Liver (tissue), 9 donors: Measurements from ENCODE around the gene PDE10A. TPM values are rescaled to one million over a fixed set of nuclear protein-coding genes. Genes with fewer than 3 reads are reported as not detected.

Source experiments
- DNase-seq: peaks from one replicate; pipeline ENCODE4 v3.0.0-alpha.2; 2017; ENCODE audit warnings: low spot score
- H3K27ac ChIP-seq, 2 donors: one replicate each; pipeline ENCODE4 v1.7.0; 2013; ENCODE audit warnings: inconsistent platforms in 2 of 2, low read length in 2 of 2, control low read depth in 1 of 2, low read depth in 1 of 2, mild to moderate bottlenecking in 1 of 2
- H3K27me3 ChIP-seq, 4 donors: one replicate each; pipeline versions ENCODE4 v1.6.1 to v1.7.0; 2013; ENCODE audit warnings: low read length in 3 of 4, inconsistent platforms in 1 of 4, mild to moderate bottlenecking in 1 of 4, moderate library complexity in 1 of 4; ENCODE audit not compliant: control insufficient read depth in 4 of 4, insufficient read depth in 4 of 4
- H3K36me3 ChIP-seq, 4 donors: one replicate each; pipeline versions ENCODE4 v1.6.1 to v1.7.0; 2013; ENCODE audit warnings: low read length in 3 of 4, mild to moderate bottlenecking in 3 of 4, low read depth in 1 of 4, moderate library complexity in 1 of 4; ENCODE audit not compliant: control insufficient read depth in 4 of 4, insufficient read depth in 3 of 4
- H3K4me1 ChIP-seq, 4 donors: one replicate each; pipeline versions ENCODE4 v1.6.1 to v1.7.0; 2013; ENCODE audit warnings: low read length in 3 of 4, mild to moderate bottlenecking in 3 of 4, moderate library complexity in 1 of 4; ENCODE audit not compliant: control insufficient read depth in 4 of 4, insufficient read depth in 4 of 4
- H3K4me3 ChIP-seq, 3 donors: one replicate each; pipeline versions ENCODE4 v1.6.1 to v1.7.0; 2013; ENCODE audit warnings: low read length in 3 of 3, control low read depth in 1 of 3, low read depth in 1 of 3, mild to moderate bottlenecking in 1 of 3
- H3K9ac ChIP-seq, 2 donors: one replicate each; pipeline ENCODE4 v1.7.0; 2013; ENCODE audit warnings: low read length in 2 of 2, mild to moderate bottlenecking in 2 of 2, moderate library complexity in 2 of 2, control low read depth in 1 of 2, low read depth in 1 of 2
- H3K9me3 ChIP-seq, 4 donors: one replicate each; pipeline versions ENCODE4 v1.6.1 to v1.7.0; 2013; ENCODE audit warnings: low read length in 3 of 4; ENCODE audit not compliant: control insufficient read depth in 4 of 4
- FOXA1 ChIP-seq: IDR thresholded peaks from 2 replicates; pipeline ENCODE4 v1.6.1; 2016; ENCODE audit warnings: antibody characterized with exemption
- FOXA2 ChIP-seq: IDR thresholded peaks from 2 replicates; pipeline ENCODE4 v1.6.1; 2016; ENCODE audit warnings: antibody characterized with exemption
- GABPA ChIP-seq, 2 donors: IDR thresholded peaks in 1 of 2; conservative IDR thresholded peaks in 1 of 2; 2 replicates each; pipeline ENCODE4 v1.6.1; 2016; ENCODE audit warnings: antibody characterized with exemption in 2 of 2, mild to moderate bottlenecking in 1 of 2, moderate library complexity in 1 of 2
- HNF4A ChIP-seq, 2 donors: conservative IDR thresholded peaks; 2 replicates each; pipeline ENCODE4 v1.6.1; 2016; ENCODE audit warnings: antibody characterized with exemption in 2 of 2, mild to moderate bottlenecking in 2 of 2
- HNF4G ChIP-seq: IDR thresholded peaks from 2 replicates; pipeline ENCODE4 v1.6.1; 2016; ENCODE audit warnings: antibody characterized with exemption
- JUND ChIP-seq, 2 donors: IDR thresholded peaks; 2 replicates each; pipeline ENCODE4 v1.6.1; 2016; ENCODE audit warnings: antibody characterized with exemption in 2 of 2
- NR2F2 ChIP-seq: IDR thresholded peaks from 2 replicates; pipeline ENCODE4 v1.6.1; 2016; ENCODE audit warnings: antibody characterized with exemption
- RAD21 ChIP-seq, 2 donors: IDR thresholded peaks; 2 replicates each; pipeline ENCODE4 v1.6.1; 2016; ENCODE audit warnings: antibody characterized with exemption in 2 of 2, mild to moderate bottlenecking in 2 of 2
- RXRA ChIP-seq, 2 donors: IDR thresholded peaks; 2 replicates each; pipeline ENCODE4 v1.6.1; 2017 to 2018; ENCODE audit warnings: antibody characterized with exemption in 2 of 2, mild to moderate bottlenecking in 1 of 2
- SP1 ChIP-seq: IDR thresholded peaks from 2 replicates; pipeline ENCODE4 v1.6.1; 2018; ENCODE audit warnings: antibody characterized with exemption, mild to moderate bottlenecking
- TAF1 ChIP-seq: conservative IDR thresholded peaks from 2 replicates; pipeline ENCODE4 v1.6.1; 2016; ENCODE audit warnings: antibody characterized with exemption, mild to moderate bottlenecking
- YY1 ChIP-seq: IDR thresholded peaks from 2 replicates; pipeline ENCODE4 v1.6.1; 2016; ENCODE audit warnings: antibody characterized with exemption, mild to moderate bottlenecking
- ZBTB33 ChIP-seq: IDR thresholded peaks from 2 replicates; pipeline ENCODE4 v1.6.1; 2016; ENCODE audit warnings: antibody characterized with exemption
- WGBS: extraction: QIAGEN DNeasy Blood & Tissue Kit; methylation state at CpG from one replicate; pipeline ENCODE4 v1.1.7; 2013; 5-methylcytosine and 5-hydroxymethylcytosine counted together
- polyA plus RNA-seq, 2 donors: library from polyadenylated mRNA; stranded (reverse) in 1 of 2; unstranded in 1 of 2; fragments of 200-250 nt in 1 of 2; fragments of >200 nt in 1 of 2; fragmentation: Nextera tagmentation in 1 of 2; extraction: Ambion mirVana in 1 of 2; gene quantifications; one replicate each; pipeline versions ENCODE4 v1.2.1 to v1.2.3, GENCODE V29; 2013 to 2015
- total RNA-seq, 2 donors: library from RNA; depleted of rRNA; stranded (reverse); fragments of >200 nt; gene quantifications; one replicate each; pipeline ENCODE4 v1.2.3, GENCODE V29; 2014
- TF ChIP-seq, protein P1 (sequence below): IDR thresholded peaks from 2 replicates; pipeline ENCODE4 v1.6.1; 2016; ENCODE audit warnings: antibody characterized with exemption
- TF ChIP-seq, protein P2 (sequence below): IDR thresholded peaks from 2 replicates; pipeline ENCODE4 v1.6.1; 2016; ENCODE audit warnings: antibody characterized with exemption, mild to moderate bottlenecking
- TF ChIP-seq, protein P3 (sequence below): fragments of 150-350 bp; IDR thresholded peaks from 2 replicates; pipeline ENCODE4 v1.5.1; 2017; ENCODE audit warnings: improper control_type of control experiment, low read depth, low read length; ENCODE audit not compliant: missing input control
- donor health status: healthy.
- donor health status: healthy.
- donor health status: healthy.
- donor health status: healthy.
- donor health status: healthy.

PDE10A gene
- total and polyA plus RNA-seq, 4 donors: 0.20 to 1.7 (median 0.47) TPM

- no peak for TF ChIP-seq HNF4G
These were observed 209.6 kb downstream of the PDE10A start (continued) for GRCh38 chr6:165453395-165453794.

DNA sequence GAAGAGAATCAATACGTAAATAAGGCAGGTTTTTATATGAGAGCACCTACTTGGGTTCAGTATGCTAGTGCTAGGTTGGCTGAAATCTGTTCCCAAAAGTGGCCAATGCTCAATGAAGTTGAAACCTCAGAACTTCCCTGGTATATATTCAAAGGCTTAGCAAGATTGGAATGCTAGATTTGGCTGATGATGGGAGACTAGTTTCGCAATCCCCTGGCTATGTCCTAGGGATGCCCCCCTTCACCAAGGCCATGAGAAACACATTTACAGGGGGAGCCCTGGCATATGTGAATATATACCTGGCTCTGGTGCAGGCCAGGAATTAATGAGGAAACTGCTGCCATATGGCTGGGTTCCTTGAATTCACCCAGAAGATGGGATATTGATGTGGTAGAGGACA is 211.2 kb downstream of the PDE10A start:
- Histone ChIP-seq H3K27ac (no peak overlapping the region), H3K27me3 (peaks cover 0 to 3% (median 1%) of the 10 kb centered on the region in 4 donors), H3K9me3 (no peaks in the 10 kb centered on the region), H3K4me1 (no peaks in the 10 kb centered on the region), H3K36me3 (no peaks in the 10 kb centered on the region), H3K9ac (no peak overlapping the region), H3K4me3 (no peak overlapping the region)
- no peak for DNase-seq
- 89% methylated on average over 2 of the region's 2 CpGs for WGBS
- TF ChIP-seq ZBTB33 (no peak), FOXA1 (no peak), TAF1 (no peak)

DNA sequence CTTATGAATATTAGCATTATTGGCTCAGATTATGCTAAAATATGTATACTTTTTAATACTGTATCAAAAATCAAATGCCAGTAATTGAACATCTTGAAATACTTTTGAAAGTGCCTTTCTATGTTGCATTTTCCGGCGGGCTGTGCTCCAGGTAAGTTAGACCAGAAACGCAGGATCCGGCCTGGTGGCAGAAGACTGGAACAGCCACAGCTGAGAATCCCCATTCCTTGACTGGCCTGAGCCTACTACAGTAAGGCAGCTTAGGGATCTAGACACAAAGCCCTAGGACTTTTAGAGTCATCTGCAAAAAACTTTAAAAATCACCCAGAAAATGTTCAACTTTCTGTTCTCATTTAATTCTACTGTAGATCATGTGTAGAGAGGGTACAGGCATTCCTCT is 214.8 kb downstream of the PDE10A start:
- no peak for DNase-seq
- H3K9me3 ChIP-seq: peaks cover 0 to 6% (median 1%) of the 10 kb centered on the region in 4 donors
- H3K36me3 ChIP-seq: no peaks in the 10 kb centered on the region
- TF ChIP-seq RXRA (IDR thresholded peaks at IDR 0.05): no peak
- TF ChIP-seq NR2F2: no peak
- no peak for TF ChIP-seq JUND (IDR thresholded peaks at IDR 0.05)
- TF ChIP-seq FOXA1: no peak
- no peak for TF ChIP-seq FOXA2
- TF ChIP-seq GABPA (IDR thresholded peaks at IDR 0.05 in 1 of 2, conservative IDR thresholded peaks at IDR 0.05 in 1 of 2): no peak
- TF ChIP-seq HNF4G: no peak
- TF ChIP-seq, protein P1, sequence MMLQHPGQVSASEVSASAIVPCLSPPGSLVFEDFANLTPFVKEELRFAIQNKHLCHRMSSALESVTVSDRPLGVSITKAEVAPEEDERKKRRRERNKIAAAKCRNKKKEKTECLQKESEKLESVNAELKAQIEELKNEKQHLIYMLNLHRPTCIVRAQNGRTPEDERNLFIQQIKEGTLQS: no peak
- TF ChIP-seq SP1: no peak
- no peak for TF ChIP-seq ZBTB33
- TF ChIP-seq RAD21 (IDR thresholded peaks at IDR 0.05): no peak
- no peak for TF ChIP-seq YY1
- TF ChIP-seq, protein P2, sequence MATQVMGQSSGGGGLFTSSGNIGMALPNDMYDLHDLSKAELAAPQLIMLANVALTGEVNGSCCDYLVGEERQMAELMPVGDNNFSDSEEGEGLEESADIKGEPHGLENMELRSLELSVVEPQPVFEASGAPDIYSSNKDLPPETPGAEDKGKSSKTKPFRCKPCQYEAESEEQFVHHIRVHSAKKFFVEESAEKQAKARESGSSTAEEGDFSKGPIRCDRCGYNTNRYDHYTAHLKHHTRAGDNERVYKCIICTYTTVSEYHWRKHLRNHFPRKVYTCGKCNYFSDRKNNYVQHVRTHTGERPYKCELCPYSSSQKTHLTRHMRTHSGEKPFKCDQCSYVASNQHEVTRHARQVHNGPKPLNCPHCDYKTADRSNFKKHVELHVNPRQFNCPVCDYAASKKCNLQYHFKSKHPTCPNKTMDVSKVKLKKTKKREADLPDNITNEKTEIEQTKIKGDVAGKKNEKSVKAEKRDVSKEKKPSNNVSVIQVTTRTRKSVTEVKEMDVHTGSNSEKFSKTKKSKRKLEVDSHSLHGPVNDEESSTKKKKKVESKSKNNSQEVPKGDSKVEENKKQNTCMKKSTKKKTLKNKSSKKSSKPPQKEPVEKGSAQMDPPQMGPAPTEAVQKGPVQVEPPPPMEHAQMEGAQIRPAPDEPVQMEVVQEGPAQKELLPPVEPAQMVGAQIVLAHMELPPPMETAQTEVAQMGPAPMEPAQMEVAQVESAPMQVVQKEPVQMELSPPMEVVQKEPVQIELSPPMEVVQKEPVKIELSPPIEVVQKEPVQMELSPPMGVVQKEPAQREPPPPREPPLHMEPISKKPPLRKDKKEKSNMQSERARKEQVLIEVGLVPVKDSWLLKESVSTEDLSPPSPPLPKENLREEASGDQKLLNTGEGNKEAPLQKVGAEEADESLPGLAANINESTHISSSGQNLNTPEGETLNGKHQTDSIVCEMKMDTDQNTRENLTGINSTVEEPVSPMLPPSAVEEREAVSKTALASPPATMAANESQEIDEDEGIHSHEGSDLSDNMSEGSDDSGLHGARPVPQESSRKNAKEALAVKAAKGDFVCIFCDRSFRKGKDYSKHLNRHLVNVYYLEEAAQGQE: no peak
- no peak for TF ChIP-seq HNF4A (conservative IDR thresholded peaks at IDR 0.05)
- TF ChIP-seq, protein P3, sequence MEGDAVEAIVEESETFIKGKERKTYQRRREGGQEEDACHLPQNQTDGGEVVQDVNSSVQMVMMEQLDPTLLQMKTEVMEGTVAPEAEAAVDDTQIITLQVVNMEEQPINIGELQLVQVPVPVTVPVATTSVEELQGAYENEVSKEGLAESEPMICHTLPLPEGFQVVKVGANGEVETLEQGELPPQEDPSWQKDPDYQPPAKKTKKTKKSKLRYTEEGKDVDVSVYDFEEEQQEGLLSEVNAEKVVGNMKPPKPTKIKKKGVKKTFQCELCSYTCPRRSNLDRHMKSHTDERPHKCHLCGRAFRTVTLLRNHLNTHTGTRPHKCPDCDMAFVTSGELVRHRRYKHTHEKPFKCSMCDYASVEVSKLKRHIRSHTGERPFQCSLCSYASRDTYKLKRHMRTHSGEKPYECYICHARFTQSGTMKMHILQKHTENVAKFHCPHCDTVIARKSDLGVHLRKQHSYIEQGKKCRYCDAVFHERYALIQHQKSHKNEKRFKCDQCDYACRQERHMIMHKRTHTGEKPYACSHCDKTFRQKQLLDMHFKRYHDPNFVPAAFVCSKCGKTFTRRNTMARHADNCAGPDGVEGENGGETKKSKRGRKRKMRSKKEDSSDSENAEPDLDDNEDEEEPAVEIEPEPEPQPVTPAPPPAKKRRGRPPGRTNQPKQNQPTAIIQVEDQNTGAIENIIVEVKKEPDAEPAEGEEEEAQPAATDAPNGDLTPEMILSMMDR: no peak
- no peaks in the 10 kb centered on the region for H3K27me3 ChIP-seq
- H3K4me1 ChIP-seq: no peaks in the 10 kb centered on the region
- no peak overlapping the region for H3K27ac ChIP-seq
- no peak overlapping the region for H3K4me3 ChIP-seq
- WGBS: 89% methylated on average over 4 of the region's 4 CpGs
- H3K9ac ChIP-seq: no peak overlapping the region
